Mucosa of stomach (tissue), 1 donor: ENCODE measurements around the gene SUDS3.

Source experiments
- H3K27me3 ChIP-seq: one replicate; pipeline ENCODE4 v1.7.0; 2013; ENCODE audit warnings: mild to moderate bottlenecking, low read length; ENCODE audit not compliant: control insufficient read depth, insufficient read depth
- H3K36me3 ChIP-seq: one replicate; pipeline ENCODE4 v1.7.0; 2013; ENCODE audit warnings: low read length; ENCODE audit not compliant: control insufficient read depth, insufficient read depth
- H3K4me1 ChIP-seq: one replicate; pipeline ENCODE4 v1.7.0; 2013; ENCODE audit warnings: mild to moderate bottlenecking, low read length; ENCODE audit not compliant: control insufficient read depth, insufficient read depth
- H3K4me3 ChIP-seq: one replicate; pipeline ENCODE4 v1.7.0; 2013; ENCODE audit warnings: low read length
- H3K9ac ChIP-seq: one replicate; pipeline ENCODE4 v1.7.0; 2013; ENCODE audit warnings: mild to moderate bottlenecking, low read length, moderate library complexity
- H3K9me3 ChIP-seq: one replicate; pipeline ENCODE4 v1.7.0; 2013; ENCODE audit warnings: mild to moderate bottlenecking, low read length, moderate library complexity; ENCODE audit not compliant: control insufficient read depth
- donor health status: Pancreatic carcinoma.

Gene SUDS3

DNA sequence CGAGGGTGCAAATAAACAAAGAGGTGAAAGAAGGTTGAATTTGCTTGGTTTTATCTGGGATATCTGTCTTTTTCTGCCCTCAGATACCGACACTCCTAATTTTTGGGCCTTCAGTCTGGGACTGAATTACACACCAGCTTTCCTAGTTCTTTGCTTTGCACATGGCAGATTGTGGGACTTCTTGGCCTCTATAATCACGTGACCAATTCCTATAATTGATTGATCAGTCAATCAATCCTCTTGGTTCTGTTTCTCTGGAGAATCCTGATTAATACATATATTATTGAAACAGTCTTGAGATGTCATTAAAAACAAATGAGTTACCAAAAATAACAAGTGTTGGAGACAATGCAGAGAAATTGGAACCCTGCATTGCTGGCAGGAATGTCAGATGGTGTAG is 62.7 kb downstream of the SUDS3 start:
- Histone ChIP-seq H3K9me3 (no peaks in the 10 kb centered on the region), H3K36me3 (no peaks in the 10 kb centered on the region), H3K9ac (no peak overlapping the region), H3K27me3 (no peaks in the 10 kb centered on the region), H3K4me1 (no peaks in the 10 kb centered on the region), H3K4me3 (no peak overlapping the region)

DNA sequence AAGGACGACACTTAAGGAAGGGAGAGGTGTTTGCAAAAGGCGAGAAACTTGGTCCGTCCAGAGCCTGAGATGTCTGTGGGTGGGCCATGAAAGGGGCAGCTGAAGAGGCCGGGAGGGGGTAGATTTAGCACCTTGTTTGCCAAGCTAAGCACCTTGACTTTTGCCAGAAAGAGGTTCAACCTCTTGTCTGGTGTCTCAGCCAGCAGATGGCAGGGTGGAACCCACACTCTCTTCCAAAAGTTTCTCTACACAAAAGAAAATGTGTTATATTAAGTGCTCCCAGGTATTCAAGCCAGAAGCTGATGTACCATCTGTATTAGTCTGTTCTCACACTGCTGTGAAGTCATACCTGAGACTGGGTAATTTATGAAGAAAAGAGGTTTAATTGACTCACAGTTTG is 69.9 kb downstream of the SUDS3 start:
- Histone ChIP-seq H3K4me1 (no peaks in the 10 kb centered on the region), H3K9me3 (no peaks in the 10 kb centered on the region), H3K27me3 (no peaks in the 10 kb centered on the region), H3K4me3 (no peak overlapping the region), H3K9ac (no peak overlapping the region), H3K36me3 (no peaks in the 10 kb centered on the region)

DNA sequence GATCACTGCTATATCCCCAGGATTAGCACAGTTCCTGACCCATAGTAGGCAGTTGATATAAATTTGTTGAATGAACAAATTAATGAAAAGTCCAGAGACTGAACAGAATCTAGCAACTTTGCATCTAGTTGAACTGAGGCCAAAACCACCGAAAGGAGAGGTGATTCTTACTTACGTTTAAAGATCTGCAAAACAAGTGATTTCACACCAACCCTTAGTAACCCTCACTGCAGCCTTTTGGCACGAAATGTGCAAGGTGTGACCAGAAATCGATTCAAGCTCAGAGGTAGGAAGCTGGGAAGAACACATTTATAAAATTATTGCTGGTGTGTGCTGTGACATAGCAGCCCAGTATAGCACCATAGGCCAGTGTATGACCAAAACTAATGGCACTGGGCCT is 70.8 kb downstream of the SUDS3 start:
- H3K4me3 ChIP-seq, result no peak overlapping the region
- no peaks in the 10 kb centered on the region for H3K9me3 ChIP-seq
- no peaks in the 10 kb centered on the region for H3K36me3 ChIP-seq
- H3K27me3 ChIP-seq, result no peaks in the 10 kb centered on the region
- H3K9ac ChIP-seq, result no peak overlapping the region
- no peaks in the 10 kb centered on the region for H3K4me1 ChIP-seq

DNA sequence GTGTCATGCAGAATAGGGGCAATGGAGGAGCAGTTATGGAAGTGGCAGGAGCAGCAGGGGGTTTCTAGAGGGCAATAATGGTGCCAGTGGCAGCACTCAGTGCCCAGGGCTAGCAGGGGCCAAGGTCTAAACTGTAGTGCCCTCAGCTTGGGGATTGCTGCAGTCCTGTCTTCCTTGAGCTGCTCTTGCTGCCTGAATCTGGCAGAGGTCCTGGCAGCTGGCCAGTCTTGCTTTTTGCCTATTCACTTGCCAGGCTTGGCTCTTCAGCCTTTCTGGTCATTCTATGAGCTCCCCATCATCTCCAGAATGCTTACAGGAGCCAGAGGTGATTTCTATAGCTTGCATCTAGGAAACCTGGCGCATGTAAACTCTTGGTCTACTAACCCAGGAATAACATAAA is 72.0 kb downstream of the SUDS3 start:
- no peaks in the 10 kb centered on the region for H3K9me3 ChIP-seq
- H3K36me3 ChIP-seq, result no peaks in the 10 kb centered on the region
- H3K4me3 ChIP-seq, result no peak overlapping the region
- H3K9ac ChIP-seq, result no peak overlapping the region
- no peaks in the 10 kb centered on the region for H3K27me3 ChIP-seq
- no peaks in the 10 kb centered on the region for H3K4me1 ChIP-seq

DNA sequence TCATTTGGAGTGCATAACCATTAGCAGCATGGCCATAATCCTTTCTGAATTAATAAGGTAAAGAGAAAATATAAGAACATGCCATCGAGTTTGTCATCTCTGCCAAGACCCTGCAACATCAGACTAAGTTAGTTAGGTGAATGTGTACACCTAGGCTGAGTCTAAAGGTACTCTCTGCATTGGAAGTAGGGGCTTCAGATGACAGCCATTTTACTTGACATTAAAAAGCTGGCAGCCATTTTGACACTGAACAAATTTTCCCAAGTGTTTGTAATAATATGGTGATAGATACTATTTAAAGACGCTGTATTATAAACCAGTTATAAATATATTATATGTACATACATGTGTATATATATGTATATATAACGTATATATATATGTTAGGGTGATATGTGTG is 79.0 kb downstream of the SUDS3 start:
- Histone ChIP-seq H3K27me3 (no peaks in the 10 kb centered on the region), H3K9ac (no peak overlapping the region), H3K4me1 (no peaks in the 10 kb centered on the region), H3K36me3 (no peaks in the 10 kb centered on the region), H3K4me3 (no peak overlapping the region), H3K9me3 (no peaks in the 10 kb centered on the region)

DNA sequence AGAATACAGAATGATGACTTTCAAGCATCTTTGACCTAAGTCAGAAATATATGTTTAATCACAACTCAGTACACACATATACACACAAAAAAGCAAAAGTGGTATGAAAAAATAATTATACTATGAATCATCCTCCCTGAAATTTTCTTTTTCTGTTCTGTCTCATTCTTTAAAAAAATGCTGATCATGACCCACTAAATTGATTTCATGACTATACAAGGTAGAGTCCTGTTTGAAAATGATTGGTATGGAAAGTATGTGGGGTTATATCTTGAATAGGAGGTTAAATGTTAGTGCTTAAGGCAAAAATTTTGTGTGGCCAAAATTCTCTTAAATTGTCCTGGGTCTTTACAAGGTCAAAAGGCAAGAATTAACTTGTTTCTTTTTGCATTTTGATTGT is 80.4 kb downstream of the SUDS3 start:
- no peaks in the 10 kb centered on the region for H3K4me1 ChIP-seq
- H3K4me3 ChIP-seq, result no peak overlapping the region
- H3K27me3 ChIP-seq, result no peaks in the 10 kb centered on the region
- H3K9ac ChIP-seq, result no peak overlapping the region
- H3K36me3 ChIP-seq, result no peaks in the 10 kb centered on the region
- no peaks in the 10 kb centered on the region for H3K9me3 ChIP-seq

DNA sequence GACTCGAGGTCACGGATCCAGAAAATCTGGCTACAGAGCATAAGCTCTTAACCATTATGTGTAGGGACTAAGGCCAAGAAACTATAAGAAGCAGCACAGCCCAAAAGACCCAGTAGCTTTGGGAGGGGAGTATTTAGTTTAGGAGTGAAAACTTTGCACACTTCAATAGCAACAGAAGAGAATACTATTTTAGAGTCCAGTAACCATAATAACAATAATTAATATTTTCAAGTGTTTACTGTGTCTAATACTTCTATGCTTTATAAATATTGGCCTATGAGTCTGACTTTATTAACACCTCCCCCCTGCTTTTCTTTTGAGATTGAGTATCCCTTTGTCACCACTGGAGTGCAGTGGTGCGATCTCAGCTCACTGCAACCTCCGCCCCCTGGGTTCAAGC is 82.8 kb downstream of the SUDS3 start:
- H3K27me3 ChIP-seq, result no peaks in the 10 kb centered on the region
- H3K4me3 ChIP-seq, result no peak overlapping the region
- H3K9ac ChIP-seq, result no peak overlapping the region
- no peaks in the 10 kb centered on the region for H3K9me3 ChIP-seq
- H3K4me1 ChIP-seq, result no peaks in the 10 kb centered on the region
- H3K36me3 ChIP-seq, result no peaks in the 10 kb centered on the region

DNA sequence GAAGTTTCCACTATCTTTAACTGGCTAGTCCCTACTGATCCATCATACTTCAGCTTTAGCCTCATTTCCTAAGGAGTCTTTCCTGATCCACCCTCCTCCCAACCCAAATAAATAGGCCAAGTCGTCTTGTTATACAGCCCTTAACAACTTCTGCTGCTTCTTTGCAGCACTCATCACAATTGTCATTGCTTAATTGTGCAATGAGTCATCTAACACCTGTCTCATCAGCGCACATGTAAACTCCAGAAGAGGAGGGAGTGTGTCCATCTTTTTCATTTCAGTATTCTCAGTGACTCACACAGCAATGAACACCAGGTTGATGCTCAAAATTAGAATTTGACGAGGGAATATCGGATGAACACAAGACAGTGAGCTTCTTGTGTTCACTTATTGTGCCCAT is 87.3 kb downstream of the SUDS3 start:
- H3K36me3 ChIP-seq, result no peaks in the 10 kb centered on the region
- H3K9me3 ChIP-seq, result no peaks in the 10 kb centered on the region
- no peaks in the 10 kb centered on the region for H3K27me3 ChIP-seq
- no peak overlapping the region for H3K4me3 ChIP-seq
- no peaks in the 10 kb centered on the region for H3K4me1 ChIP-seq
- H3K9ac ChIP-seq, result no peak overlapping the region

DNA sequence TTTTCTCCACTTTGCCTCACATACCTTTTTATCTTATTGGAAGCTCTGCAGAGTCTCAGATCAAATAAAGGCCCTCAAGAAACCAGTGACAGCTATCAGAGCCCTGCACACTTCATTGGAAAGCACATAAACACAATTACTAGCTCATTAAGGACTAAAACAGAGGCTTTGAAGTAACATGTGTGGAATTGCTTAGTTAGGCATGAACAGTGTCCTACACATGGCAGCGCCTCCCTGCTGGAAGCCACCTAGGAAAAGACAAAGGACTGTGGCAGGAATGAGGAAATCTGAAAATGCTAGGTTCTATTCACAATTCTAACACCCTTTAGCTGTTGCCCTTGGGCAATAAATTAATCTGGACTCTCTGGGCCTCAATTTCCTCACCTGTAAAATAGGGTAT is 89.4 kb downstream of the SUDS3 start:
- Histone ChIP-seq H3K27me3 (no peaks in the 10 kb centered on the region), H3K9ac (no peak overlapping the region), H3K9me3 (no peaks in the 10 kb centered on the region), H3K36me3 (no peaks in the 10 kb centered on the region), H3K4me3 (no peak overlapping the region), H3K4me1 (no peaks in the 10 kb centered on the region)
